ENCODE results near the gene C9orf152.
"Not testable (repeated sequence)": the region's sequence is repeated elsewhere in the genome, so short reads cannot be mapped to it uniquely, and the experiment has no call there.

- TF ChIP-seq CTCF (conservative IDR thresholded peaks at IDR 0.05 in 1 of 2, IDR thresholded peaks at IDR 0.05 in 1 of 2; ENCODE audit: low read depth in 1 of 2, low read length in 2 of 2); EZH2 (IDR thresholded peaks at IDR 0.05; ENCODE audit: low read length, missing control alignments): not testable (repeated sequence)
Observed at GRCh38 chr9:110196084-110196499, 11.9 kb downstream of the C9orf152 start.
